H1 (cell line): ENCODE data around the gene SPAG17. TPM values are rescaled to one million over a fixed set of nuclear protein-coding genes. Genes with fewer than 3 reads are reported as not detected.

Source experiments
- CTBP2 ChIP-seq: IDR thresholded peaks from 2 replicates; pipeline ENCODE4 v1.7.0; 2011; ENCODE audit warnings: borderline replicate concordance, mild to moderate bottlenecking, moderate library complexity, mixed read lengths, low read length; ENCODE audit not compliant: insufficient read depth, insufficient read length
- NANOG ChIP-seq: IDR thresholded peaks from 2 replicates; pipeline ENCODE4 v1.6.1; 2011; ENCODE audit warnings: low read length, low read depth, mild to moderate bottlenecking, inconsistent platforms; ENCODE audit not compliant: insufficient read depth, poor library complexity, severe bottlenecking
- RXRA ChIP-seq: IDR thresholded peaks from 2 replicates; pipeline ENCODE4 v1.6.1; 2011; ENCODE audit warnings: low read depth, mild to moderate bottlenecking, low read length, moderate library complexity; ENCODE audit not compliant: insufficient read depth
- SP1 ChIP-seq: IDR thresholded peaks from 2 replicates; pipeline ENCODE4 v1.6.1; 2011; ENCODE audit warnings: low read depth, low read length
- SUZ12 ChIP-seq: fragments of 200-600 bp; sonication (generic); IDR thresholded peaks from 2 replicates; pipeline ENCODE4 v1.6.1; 2012; ENCODE audit warnings: mild to moderate bottlenecking, inconsistent platforms, low read length, moderate library complexity, mixed read lengths
- USF2 ChIP-seq: IDR thresholded peaks from 2 replicates; pipeline ENCODE4 v1.6.1; 2011; ENCODE audit warnings: low read length, improper control_type of control experiment
- ZNF274 ChIP-seq: IDR thresholded peaks from 2 replicates; pipeline ENCODE4 v1.7.0; 2012; ENCODE audit warnings: low read length, borderline replicate concordance; ENCODE audit errors: extremely low read depth
- polyA plus RNA-seq, 7 experiments: library from polyadenylated mRNA; depleted of rRNA in 3 of 7; stranded (reverse) in 5 of 7; unstranded in 2 of 7; fragments of >200 nt in 5 of 7; fragments of 200-250 nt in 2 of 7; gene quantifications; 1 replicate in 5 of 7; 2 replicates in 1 of 7; 4 replicates in 1 of 7; pipeline versions ENCODE4 v1.2.1 to v1.2.3, GENCODE V29; 2011 to 2013; ENCODE audit warnings: missing spikeins in 2 of 7, mixed read lengths in 2 of 7
- total RNA-seq: library from RNA; stranded (reverse); fragmentation: NEBNext Ultra II Directional; extraction: Animal tissue kit (Norgen Biotek cat#: 25700); gene quantifications from 2 replicates; pipeline ENCODE4 v1.2.1, GENCODE V29; 2021

SPAG17 gene
- total and polyA plus RNA-seq, 2 of the 8 experiments (the other 6 are each of a cell fraction or from before 2014, with no cell fraction given) = 0.56 to 0.62 TPM

- TF ChIP-seq USF2 (no peak), CTBP2 (no peak), SUZ12 (no peak), NANOG (no peak), SP1 (peak; percentile 70; the same call in 1 of the 2 replicates), RXRA (no peak), ZNF274 (no peak)
These were observed at the start of gene SPAG17 (continued) for GRCh38 chr1:118185084-118185832.
